HepG2 (cell line): ENCODE results near the gene NOL4L. TPM values are rescaled to one million over a fixed set of nuclear protein-coding genes. Genes with fewer than 3 reads are reported as not detected.

ENCODE experiments used
- ATF1 ChIP-seq: IDR thresholded peaks from 2 replicates; pipeline ENCODE4 v1.6.1; 2016; ENCODE audit warnings: mild to moderate bottlenecking, control low read depth
- ATM ChIP-seq: fragments of 450-650 bp; IDR thresholded peaks from 2 replicates; pipeline ENCODE4 v1.7.1; 2017; ENCODE audit warnings: mild to moderate bottlenecking, borderline replicate concordance
- GLI4 ChIP-seq: sonication (generic); formaldehyde crosslinking; IDR thresholded peaks from 2 replicates; pipeline ENCODE4 v1.5.1; 2020; ENCODE audit warnings: missing genetic modification reagents, mild to moderate bottlenecking, moderate library complexity, borderline replicate concordance
- MIXL1 ChIP-seq: IDR thresholded peaks from 2 replicates; pipeline ENCODE4 v1.6.1; 2016
- SKI ChIP-seq: fragments of 450-650 bp; IDR thresholded peaks from one replicate; pipeline ENCODE4 v1.6.1; 2018; ENCODE audit warnings: mild to moderate bottlenecking; ENCODE audit not compliant: partially characterized antibody
- SMAD9 ChIP-seq: sonication (generic); formaldehyde crosslinking; IDR thresholded peaks from 2 replicates; pipeline ENCODE4 v1.5.1; 2020; ENCODE audit warnings: mild to moderate bottlenecking, missing genetic modification reagents
- SOX13 ChIP-seq, 3 experiments: fragments of 450-650 bp in 1 of 3; sonication (generic) in 1 of 3; formaldehyde crosslinking in 1 of 3; IDR thresholded peaks in 2 of 3; conservative IDR thresholded peaks in 1 of 3; 2 replicates each; pipeline versions ENCODE4 v1.5.0 to v1.6.1; 2016 to 2020; ENCODE audit warnings: antibody characterized with exemption in 1 of 3, mild to moderate bottlenecking in 1 of 3, missing compliant biosample characterization in 1 of 3, missing genetic modification reagents in 1 of 3, moderate library complexity in 1 of 3
- SP4 ChIP-seq: sonication (generic); formaldehyde crosslinking; IDR thresholded peaks from 2 replicates; pipeline ENCODE4 v1.8.1; 2023; ENCODE audit warnings: mild to moderate bottlenecking, missing genetic modification reagents
- SP5 ChIP-seq: IDR thresholded peaks from 2 replicates; pipeline ENCODE4 v1.6.1; 2016; ENCODE audit warnings: low read depth, borderline replicate concordance
- ZNF180 ChIP-seq: sonication (generic); formaldehyde crosslinking; IDR thresholded peaks from 2 replicates; pipeline ENCODE4 v1.4.0; 2020; ENCODE audit warnings: low read depth, missing genetic modification reagents, borderline replicate concordance
- ZNF225 ChIP-seq: sonication (generic); formaldehyde crosslinking; IDR thresholded peaks from 2 replicates; pipeline ENCODE4 v1.4.0; 2020; ENCODE audit warnings: mild to moderate bottlenecking, missing genetic modification reagents
- ZNF329 ChIP-seq: sonication (generic); formaldehyde crosslinking; IDR thresholded peaks from 2 replicates; pipeline ENCODE4 v1.9.0; 2021; ENCODE audit warnings: low read depth, mild to moderate bottlenecking, missing genetic modification reagents
- ZNF572 ChIP-seq: sonication (generic); formaldehyde crosslinking; IDR thresholded peaks from 2 replicates; pipeline ENCODE4 v1.5.1; 2020; ENCODE audit warnings: mild to moderate bottlenecking, missing genetic modification reagents
- ZNF607 ChIP-seq: sonication (generic); formaldehyde crosslinking; IDR thresholded peaks from 2 replicates; pipeline ENCODE4 v1.5.1; 2020; ENCODE audit warnings: missing genetic modification reagents, mild to moderate bottlenecking, borderline replicate concordance
- ZNF629 ChIP-seq: sonication (generic); formaldehyde crosslinking; conservative IDR thresholded peaks from 2 replicates; pipeline ENCODE4 v1.5.0; 2020; ENCODE audit warnings: missing genetic modification reagents
- ZNF766 ChIP-seq: sonication (generic); formaldehyde crosslinking; IDR thresholded peaks from 2 replicates; pipeline ENCODE4 v1.5.0; 2020; ENCODE audit warnings: missing genetic modification reagents, borderline replicate concordance
- ZNF83 ChIP-seq: sonication (generic); formaldehyde crosslinking; IDR thresholded peaks from 2 replicates; pipeline ENCODE4 v1.4.0; 2020; ENCODE audit warnings: missing genetic modification reagents, mild to moderate bottlenecking, borderline replicate concordance
- polyA plus RNA-seq, 8 experiments: library from polyadenylated mRNA; depleted of rRNA in 3 of 8; stranded (reverse) in 7 of 8; unstranded in 1 of 8; fragments of >200 nt; fragmentation: Illumina TruSeq in 4 of 8; extraction: Trizol in 4 of 8; gene quantifications; 2 replicates each; pipeline versions ENCODE4 v1.2.1 to v1.2.3, GENCODE V29; 2011 to 2016; ENCODE audit warnings: low read depth in 4 of 8, missing spikeins in 1 of 8, mixed read lengths in 1 of 8; ENCODE audit not compliant: insufficient read depth in 1 of 8
- total RNA-seq, 5 experiments: library from RNA; depleted of rRNA; stranded (reverse); fragments of >200 nt; fragmentation: Illumina TruSeq; extraction: Trizol; gene quantifications; 2 replicates each; pipeline ENCODE4 v1.2.3, GENCODE V29; 2016; ENCODE audit warnings: low read depth in 1 of 5
- TF ChIP-seq, protein P1 (sequence below): IDR thresholded peaks from 2 replicates; pipeline ENCODE4 v1.6.1; 2016; ENCODE audit warnings: low read depth, control low read depth
- TF ChIP-seq, protein P2 (sequence below): IDR thresholded peaks from 2 replicates; pipeline ENCODE4 v1.6.1; 2016
- TF ChIP-seq, protein P3 (sequence below): sonication (generic); formaldehyde crosslinking; IDR thresholded peaks from 2 replicates; pipeline ENCODE4 v1.4.0; 2020; ENCODE audit warnings: missing genetic modification reagents
- TF ChIP-seq, protein P4 (sequence below): sonication (generic); formaldehyde crosslinking; IDR thresholded peaks from 2 replicates; pipeline ENCODE4 v1.8.0; 2022; ENCODE audit warnings: missing genetic modification reagents, mild to moderate bottlenecking, borderline replicate concordance
- TF ChIP-seq, protein P5 (sequence below): sonication (generic); formaldehyde crosslinking; IDR thresholded peaks from 2 replicates; pipeline ENCODE4 v1.5.1; 2020; ENCODE audit warnings: missing genetic modification reagents, mild to moderate bottlenecking, borderline replicate concordance

The NOL4L gene
- total and polyA plus RNA-seq, 2 of the 13 experiments (the other 11 are each of a cell fraction or from before 2014, with no cell fraction given), result 16.6 to 35.4 TPM

DNA sequence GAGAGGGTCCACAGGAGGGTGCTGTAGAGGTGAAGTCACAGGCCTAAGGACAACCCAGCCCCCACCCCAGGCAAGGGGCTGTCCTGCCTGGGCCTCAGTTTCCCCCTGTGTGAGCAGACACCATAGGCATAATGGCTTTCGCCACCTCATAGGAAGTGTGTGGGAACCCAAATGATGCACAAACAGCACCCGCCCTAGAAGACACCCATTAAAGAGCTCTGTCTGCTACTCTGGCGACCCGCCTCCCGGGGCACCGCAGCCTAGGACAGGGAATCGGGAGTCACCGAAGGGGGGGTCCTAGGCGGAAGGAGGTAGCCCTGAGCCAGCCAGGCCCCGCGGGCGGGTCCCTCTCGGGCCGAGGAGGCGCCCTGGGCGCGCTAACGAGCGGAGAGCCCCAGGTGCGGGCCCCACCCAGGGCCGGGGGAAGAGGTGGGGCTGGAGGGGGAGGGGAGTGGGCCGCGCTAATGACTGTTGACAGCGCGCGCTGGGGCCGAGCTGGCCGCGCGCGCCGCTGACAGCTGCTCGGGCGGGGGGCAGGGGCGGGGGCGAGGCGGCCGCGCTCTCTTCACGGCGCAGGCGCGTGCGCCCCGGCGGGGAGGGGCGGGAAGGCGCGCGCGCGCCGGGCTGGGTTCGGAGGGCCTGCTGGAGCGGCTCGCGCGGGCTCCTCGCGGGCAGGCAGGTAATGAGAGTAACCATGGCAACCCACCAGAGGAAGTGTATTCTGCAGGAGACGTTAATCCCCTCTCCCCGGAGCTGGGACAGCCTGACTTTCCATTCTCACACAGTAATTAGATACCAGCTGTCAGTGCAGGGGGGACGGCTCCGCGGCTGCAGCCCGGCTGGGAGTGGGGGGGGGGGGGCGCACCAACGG is 48.9 kb downstream of the NOL4L start (continued):
- no peak for TF ChIP-seq MIXL1 (CRISPR knock-in tag)
- peak; percentile 38 for TF ChIP-seq SKI
- peak; percentile 31; the same call in 1 of the 2 replicates for TF ChIP-seq GLI4
- TF ChIP-seq, protein P1, sequence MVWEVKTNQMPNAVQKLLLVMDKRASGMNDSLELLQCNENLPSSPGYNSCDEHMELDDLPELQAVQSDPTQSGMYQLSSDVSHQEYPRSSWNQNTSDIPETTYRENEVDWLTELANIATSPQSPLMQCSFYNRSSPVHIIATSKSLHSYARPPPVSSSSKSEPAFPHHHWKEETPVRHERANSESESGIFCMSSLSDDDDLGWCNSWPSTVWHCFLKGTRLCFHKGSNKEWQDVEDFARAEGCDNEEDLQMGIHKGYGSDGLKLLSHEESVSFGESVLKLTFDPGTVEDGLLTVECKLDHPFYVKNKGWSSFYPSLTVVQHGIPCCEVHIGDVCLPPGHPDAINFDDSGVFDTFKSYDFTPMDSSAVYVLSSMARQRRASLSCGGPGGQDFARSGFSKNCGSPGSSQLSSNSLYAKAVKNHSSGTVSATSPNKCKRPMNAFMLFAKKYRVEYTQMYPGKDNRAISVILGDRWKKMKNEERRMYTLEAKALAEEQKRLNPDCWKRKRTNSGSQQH, result no peak
- TF ChIP-seq ZNF766 (CRISPR knock-in tag), result 0 out of 2 replicates have a peak, but pooled peaks have one; percentile 37
- TF ChIP-seq ZNF607 (CRISPR knock-in tag), result peak; percentile 84; the same call in 1 of the 2 replicates
- no peak for TF ChIP-seq ATF1
- TF ChIP-seq, protein P2, sequence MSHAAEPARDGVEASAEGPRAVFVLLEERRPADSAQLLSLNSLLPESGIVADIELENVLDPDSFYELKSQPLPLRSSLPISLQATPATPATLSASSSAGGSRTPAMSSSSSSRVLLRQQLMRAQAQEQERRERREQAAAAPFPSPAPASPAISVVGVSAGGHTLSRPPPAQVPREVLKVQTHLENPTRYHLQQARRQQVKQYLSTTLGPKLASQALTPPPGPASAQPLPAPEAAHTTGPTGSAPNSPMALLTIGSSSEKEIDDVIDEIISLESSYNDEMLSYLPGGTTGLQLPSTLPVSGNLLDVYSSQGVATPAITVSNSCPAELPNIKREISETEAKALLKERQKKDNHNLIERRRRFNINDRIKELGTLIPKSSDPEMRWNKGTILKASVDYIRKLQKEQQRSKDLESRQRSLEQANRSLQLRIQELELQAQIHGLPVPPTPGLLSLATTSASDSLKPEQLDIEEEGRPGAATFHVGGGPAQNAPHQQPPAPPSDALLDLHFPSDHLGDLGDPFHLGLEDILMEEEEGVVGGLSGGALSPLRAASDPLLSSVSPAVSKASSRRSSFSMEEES (CRISPR knock-in tag), result peak; percentile 11; the same call in 1 of the 2 replicates
- TF ChIP-seq ZNF572 (CRISPR knock-in tag), result peak; percentile 82; the same call in 1 of the 2 replicates
- TF ChIP-seq, protein P3, sequence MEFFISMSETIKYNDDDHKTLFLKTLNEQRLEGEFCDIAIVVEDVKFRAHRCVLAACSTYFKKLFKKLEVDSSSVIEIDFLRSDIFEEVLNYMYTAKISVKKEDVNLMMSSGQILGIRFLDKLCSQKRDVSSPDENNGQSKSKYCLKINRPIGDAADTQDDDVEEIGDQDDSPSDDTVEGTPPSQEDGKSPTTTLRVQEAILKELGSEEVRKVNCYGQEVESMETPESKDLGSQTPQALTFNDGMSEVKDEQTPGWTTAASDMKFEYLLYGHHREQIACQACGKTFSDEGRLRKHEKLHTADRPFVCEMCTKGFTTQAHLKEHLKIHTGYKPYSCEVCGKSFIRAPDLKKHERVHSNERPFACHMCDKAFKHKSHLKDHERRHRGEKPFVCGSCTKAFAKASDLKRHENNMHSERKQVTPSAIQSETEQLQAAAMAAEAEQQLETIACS (CRISPR knock-in tag), result peak; percentile 86
- peak; percentile 73 for TF ChIP-seq ZNF225 (CRISPR knock-in tag)
- TF ChIP-seq ATM, result no peak
- no peak for TF ChIP-seq SOX13 (IDR thresholded peaks at IDR 0.05)
- TF ChIP-seq SOX13 (CRISPR knock-in tag; conservative IDR thresholded peaks at IDR 0.05 in 1 of 2, IDR thresholded peaks at IDR 0.05 in 1 of 2), result no peak
- TF ChIP-seq ZNF329 (CRISPR knock-in tag), result 0 out of 2 replicates have a peak, but pooled peaks have one; percentile 69
- no peak for TF ChIP-seq ZNF180 (CRISPR knock-in tag)
- TF ChIP-seq SP5 (CRISPR knock-in tag), result peak; percentile 32; the same call in 1 of the 2 replicates
- TF ChIP-seq, protein P4, sequence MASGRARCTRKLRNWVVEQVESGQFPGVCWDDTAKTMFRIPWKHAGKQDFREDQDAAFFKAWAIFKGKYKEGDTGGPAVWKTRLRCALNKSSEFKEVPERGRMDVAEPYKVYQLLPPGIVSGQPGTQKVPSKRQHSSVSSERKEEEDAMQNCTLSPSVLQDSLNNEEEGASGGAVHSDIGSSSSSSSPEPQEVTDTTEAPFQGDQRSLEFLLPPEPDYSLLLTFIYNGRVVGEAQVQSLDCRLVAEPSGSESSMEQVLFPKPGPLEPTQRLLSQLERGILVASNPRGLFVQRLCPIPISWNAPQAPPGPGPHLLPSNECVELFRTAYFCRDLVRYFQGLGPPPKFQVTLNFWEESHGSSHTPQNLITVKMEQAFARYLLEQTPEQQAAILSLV (CRISPR knock-in tag), result peak; percentile 73; the same call in 1 of the 2 replicates
- no peak for TF ChIP-seq ZNF629
- 0 out of 2 replicates have a peak, but pooled peaks have one; percentile 55 for TF ChIP-seq SMAD9 (CRISPR knock-in tag)
- TF ChIP-seq SP4, result 0 out of 2 replicates have a peak, but pooled peaks have one; percentile 37
- TF ChIP-seq, protein P5, sequence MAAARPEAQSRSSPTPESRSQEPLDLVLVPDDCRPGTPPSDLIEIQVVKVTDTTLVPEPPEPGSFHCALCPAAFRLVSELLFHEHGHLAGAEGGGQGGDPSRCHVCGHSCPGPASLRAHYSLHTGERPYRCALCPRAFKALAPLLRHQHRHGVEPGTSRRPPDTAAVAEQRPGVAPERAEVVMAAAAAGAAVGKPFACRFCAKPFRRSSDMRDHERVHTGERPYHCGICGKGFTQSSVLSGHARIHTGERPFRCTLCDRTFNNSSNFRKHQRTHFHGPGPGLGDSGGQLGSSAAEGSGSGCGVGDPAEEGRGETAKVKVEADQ (CRISPR knock-in tag), result peak; percentile 37; the same call in 1 of the 2 replicates
- TF ChIP-seq ZNF83, result peak; percentile 17; the same call in 1 of the 2 replicates
